Stimulated activated CD8-positive, alpha-beta memory T cell treated with anti-CD3 and anti-CD28 coated beads, Interleukin-7, amount 100 ng/mL, for 48 hours (primary cell): ENCODE data around the gene PIK3CD.
"Not testable (repeated sequence)": the region's sequence is repeated elsewhere in the genome, so short reads cannot be mapped to it uniquely, and the experiment has no call there.

Experiments
- DNase-seq, 2 donors: peaks; one replicate each; pipeline ENCODE4 v3.0.0-alpha.2; 2020; ENCODE audit warnings: low read depth in 1 of 2; ENCODE audit errors: extremely low read depth in 1 of 2

The PIK3CD gene

DNA sequence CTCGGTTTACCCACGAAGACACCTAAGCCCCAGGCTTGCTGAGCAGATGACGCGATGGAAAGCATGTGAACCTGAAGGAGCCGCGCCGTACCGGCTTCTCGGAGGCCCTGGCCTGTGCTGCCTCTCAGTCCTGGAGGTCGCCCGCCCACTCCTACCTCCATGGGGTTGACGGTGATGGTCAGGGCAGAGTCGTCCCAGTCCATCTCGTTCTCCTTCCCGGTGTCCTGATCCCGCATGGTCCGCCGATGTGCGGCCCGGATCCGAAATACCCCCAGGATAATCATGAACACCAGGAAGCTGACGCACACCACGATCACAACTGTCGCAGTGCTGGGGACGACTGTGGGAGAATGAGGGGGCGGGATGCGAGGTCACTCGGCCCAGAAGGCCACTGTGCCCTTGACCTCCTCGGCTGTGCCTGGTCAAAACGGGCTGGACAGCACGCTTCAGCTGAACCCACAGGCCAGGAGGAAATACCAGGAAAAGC lies 79.6 kb downstream of the PIK3CD start:
- no peak for DNase-seq

DNA sequence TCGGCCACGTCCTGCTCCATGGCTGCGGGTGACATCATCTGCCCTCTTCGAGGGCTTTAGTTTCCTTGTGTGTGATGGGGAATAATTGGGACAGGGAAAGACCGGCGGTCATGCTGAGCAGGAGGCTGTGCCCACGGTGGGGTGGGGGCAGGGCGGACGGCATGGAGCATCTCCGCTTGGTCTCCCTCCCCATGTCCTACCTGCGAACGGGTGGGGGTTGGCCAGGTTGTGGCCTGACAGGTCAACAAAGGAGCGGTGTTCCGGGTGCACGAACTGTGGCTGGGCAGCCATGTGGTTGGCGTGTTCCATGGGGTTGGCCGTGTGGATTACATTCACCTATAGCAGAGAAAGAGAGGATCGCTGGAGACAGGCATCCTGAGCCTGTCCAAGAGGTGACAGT lies 80.0 kb downstream of the PIK3CD start:
- no peak for DNase-seq

DNA sequence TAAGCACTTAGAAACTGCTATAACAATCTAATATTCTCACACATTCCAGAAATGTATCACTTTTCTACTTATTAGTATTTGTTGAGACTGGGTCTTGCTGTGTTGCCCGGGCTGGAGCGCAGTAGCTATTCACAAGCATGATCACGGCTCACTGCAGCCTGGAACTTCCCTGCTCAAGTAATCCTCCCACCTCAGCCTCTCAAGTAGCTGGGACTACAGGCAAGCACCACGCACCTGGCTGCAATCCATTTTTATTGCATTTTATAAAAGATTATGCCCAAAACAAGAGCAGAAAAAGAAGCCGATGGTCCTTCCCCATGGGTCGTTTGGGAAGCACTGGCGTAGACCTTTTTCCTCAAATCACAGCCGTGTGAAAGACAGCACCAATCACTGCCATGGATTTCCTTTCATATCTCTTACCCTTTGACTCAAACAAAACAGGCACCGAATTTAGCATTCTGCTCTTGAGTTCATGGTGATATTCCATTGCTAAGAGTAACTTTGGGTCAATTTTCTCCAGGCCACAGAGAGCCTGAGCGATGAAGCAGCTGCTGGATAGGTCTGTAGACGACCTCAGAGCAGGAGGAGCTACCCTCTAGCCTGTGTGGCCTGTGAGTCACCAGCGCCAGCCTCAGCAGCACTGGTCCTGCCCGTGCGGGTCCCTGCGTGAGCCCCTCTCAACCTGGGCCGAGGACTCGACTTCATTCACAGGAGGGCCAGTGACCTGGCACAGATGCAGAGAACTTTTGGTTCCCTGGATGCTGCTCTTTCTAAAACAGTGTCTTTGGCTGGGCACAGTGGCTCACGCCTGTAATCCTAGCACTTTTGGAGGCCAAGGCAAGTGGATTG lies 80.8 kb downstream of the PIK3CD start:
- no peak for DNase-seq

- DNase-seq, result no peak
These were observed 81.7 kb downstream of the PIK3CD start for GRCh38 chr1:9733160-9733789.

- no peak for DNase-seq
These were observed 84.3 kb downstream of the PIK3CD start for GRCh38 chr1:9735800-9736199.

GRCh38 chr1:9736241-9736640 lies 84.7 kb downstream of the PIK3CD start:
- DNase-seq, result no peak

GRCh38 chr1:9737057-9737456 lies 85.5 kb downstream of the PIK3CD start:
- DNase-seq, result no peak

DNA sequence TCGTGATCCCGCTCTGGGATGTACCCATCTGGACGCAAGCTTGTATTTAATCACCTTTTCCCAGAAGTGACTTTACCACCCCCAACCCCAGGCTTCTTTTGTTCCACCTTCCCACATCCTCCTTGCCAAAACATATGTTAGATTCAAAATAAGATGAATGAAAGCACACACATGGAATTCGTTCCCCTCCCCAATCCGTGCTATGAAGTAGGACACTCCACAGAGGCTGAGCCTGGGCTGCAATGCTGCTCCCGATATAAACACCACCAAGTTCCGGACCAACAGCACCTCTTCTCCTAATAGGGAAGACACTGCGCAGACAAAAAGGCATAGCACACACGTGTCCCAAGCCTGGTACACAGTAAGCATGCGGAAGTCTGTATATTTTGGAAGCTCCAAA lies 86.1 kb downstream of the PIK3CD start:
- no peak for DNase-seq

GRCh38 chr1:9744106-9744799 lies 92.7 kb downstream of the PIK3CD start:
- DNase-seq, result no peak

DNA sequence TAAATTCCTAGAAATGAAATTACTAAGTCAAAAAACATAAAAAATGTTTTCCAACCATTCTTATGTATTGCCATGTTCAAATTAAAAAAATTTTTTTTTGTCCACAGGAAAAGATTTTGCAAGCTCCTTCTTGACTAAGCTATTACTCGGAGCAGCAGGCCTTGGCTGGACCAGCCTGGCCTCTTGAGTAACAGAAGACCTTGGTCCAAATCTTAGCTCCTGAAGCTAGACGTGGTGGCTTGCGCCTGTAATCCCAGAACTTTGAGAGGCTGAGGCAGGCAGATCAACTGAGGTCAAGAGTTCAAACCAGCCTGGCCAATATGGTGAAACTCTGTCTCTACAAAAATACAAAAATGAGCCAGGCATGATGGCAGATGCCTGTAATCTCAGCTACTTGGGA lies 94.7 kb downstream of the PIK3CD start:
- DNase-seq, result no peak

GRCh38 chr1:9746651-9747050 lies 95.1 kb downstream of the PIK3CD start:
- DNase-seq, result no peak

- not testable (repeated sequence) for DNase-seq
These were observed 96.9 kb downstream of the PIK3CD start for GRCh38 chr1:9748391-9748790.

- DNase-seq, result no peak
These were observed 97.8 kb downstream of the PIK3CD start for GRCh38 chr1:9749361-9749760.

GRCh38 chr1:9751971-9752370 lies 100.4 kb downstream of the PIK3CD start:
- DNase-seq, result no peak

GRCh38 chr1:9753121-9753531 lies 101.6 kb downstream of the PIK3CD start:
- DNase-seq, result no peak

DNA sequence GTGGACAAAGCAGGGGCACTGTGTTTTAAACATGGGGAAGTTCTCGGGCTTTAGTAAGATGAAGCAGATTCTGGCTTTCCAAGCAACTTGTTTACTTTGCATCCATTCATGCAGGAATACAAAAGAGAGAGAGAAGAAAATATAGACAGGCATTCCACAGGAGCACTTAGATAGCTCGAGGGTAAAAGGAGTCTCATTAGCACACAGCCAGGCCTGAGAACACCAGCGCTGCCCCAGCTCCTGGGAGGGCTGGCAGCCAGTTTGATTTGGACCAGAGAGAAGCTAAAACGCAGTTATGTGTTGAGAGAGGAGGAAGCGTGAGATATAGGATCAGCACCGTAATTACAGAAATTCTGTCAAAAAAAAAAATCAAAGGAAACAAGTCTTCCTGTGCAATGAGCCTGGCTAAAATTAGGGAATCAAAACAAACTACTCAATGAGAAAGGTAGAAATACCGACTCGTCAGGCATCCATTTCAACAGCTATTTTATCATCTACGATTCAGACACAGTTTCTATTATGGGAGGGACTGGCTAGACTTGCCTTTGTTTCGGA lies 104.0 kb downstream of the PIK3CD start:
- no peak for DNase-seq

DNA sequence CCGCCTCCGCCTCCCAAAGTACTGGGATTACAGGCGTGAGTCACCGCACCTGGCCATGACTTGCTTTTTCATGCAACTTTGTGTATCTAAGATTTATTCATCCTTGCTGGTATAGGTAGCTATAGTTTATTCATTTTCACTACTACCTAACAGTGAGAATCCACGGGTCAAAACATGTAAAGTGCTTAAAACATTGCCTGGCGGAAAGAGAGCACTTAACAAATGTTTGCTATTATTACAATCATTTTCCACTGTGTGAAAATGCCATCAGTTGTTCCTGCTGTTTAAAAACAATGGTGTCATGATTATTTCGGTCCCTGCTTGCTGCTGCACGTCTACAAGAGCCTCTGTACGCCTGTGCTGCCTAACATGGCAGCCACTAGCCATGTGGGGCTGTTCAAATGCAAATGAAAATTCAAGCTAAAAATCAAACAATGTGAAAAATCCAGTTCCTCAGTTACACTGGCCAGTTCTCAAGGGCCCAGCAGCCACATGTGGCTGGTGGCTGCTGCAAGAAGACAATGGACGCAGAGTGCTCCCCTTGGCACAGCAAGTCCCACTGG lies 107.1 kb downstream of the PIK3CD start:
- no peak for DNase-seq

GRCh38 chr1:9759939-9760338 lies 108.4 kb downstream of the PIK3CD start:
- no peak for DNase-seq

- no peak for DNase-seq
These were observed 109.3 kb downstream of the PIK3CD start for GRCh38 chr1:9760824-9761223.

DNA sequence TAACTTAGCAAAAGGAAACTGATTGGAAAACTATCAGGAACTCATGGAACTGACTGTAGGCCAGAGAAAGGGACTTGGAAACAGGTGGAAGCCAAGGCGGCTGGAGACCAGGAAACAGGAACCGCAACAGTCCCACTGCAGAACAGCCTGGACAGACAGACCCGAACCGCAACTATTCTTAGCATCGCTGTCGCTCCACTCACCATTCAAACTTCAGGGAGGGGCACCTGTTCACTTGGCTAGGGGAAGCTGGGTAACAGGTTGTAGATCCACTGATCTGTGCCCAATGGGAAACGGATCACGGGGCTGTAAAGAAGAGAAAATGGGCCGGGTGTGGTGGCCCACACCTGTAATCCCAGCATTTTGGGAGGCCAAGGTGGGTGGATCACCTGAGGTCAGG lies 110.3 kb downstream of the PIK3CD start:
- no peak for DNase-seq

- DNase-seq, result not testable (repeated sequence)
These were observed 110.9 kb downstream of the PIK3CD start for GRCh38 chr1:9762446-9762845.
